ENCODE results near the gene RBMX. TPM values are rescaled to one million over a fixed set of nuclear protein-coding genes. Genes with fewer than 3 reads are reported as not detected.
"Not testable (repeated sequence)": the region's sequence is repeated elsewhere in the genome, so short reads cannot be mapped to it uniquely, and the experiment has no call there.

Gene RBMX
- total and polyA plus RNA-seq, 2 of the 13 experiments (the other 11 are each of a cell fraction or from before 2014, with no cell fraction given), result 114 to 254 TPM

- H2AFZ ChIP-seq (ENCODE audit: low read length); DNase-seq (ENCODE audit: low spot score); H4K20me1 ChIP-seq (ENCODE audit: insufficient read depth, low read length); H3K27ac ChIP-seq (ENCODE audit: extremely low read length, insufficient read depth, low read length); CTCF ChIA-PET (ENCODE audit: low intra/inter-chr PET ratio, low total read pairs); ATAC-seq; intact Hi-C loops (cut with micrococcal nuclease; ENCODE audit: unreplicated experiment); H3K4me3 ChIP-seq (replicated peaks in 1 of 3; ENCODE audit: insufficient read depth in 1 of 3, low read depth in 2 of 3, low read length in 3 of 3); H3K9ac ChIP-seq (ENCODE audit: insufficient read depth, low read depth, low read length); H3K4me2 ChIP-seq (ENCODE audit: low read depth, low read length); H3K9me3 ChIP-seq (ENCODE audit: low read length); BruUV-seq (replicated peaks); in situ Hi-C loops (cut with HindIII; ENCODE audit: extremely low pct_ligation_motif_present, low pct_unique_long_range_greater_than_20kb); H3K79me2 ChIP-seq (ENCODE audit: insufficient read depth, low read length); H3K27me3 ChIP-seq (ENCODE audit: control insufficient read depth in 1 of 2, insufficient read depth in 2 of 2, low read length in 2 of 2); POLR2A ChIA-PET: not testable (repeated sequence)
- 100% methylated on average over 2 of the region's 2 CpGs for WGBS (ENCODE audit: low lambda C conversion rate)
- Histone ChIP-seq H3K4me1 (ENCODE audit: insufficient read depth, low read length) (peaks cover 35% of the 10 kb centered on the region), H3K36me3 (replicated peaks in 1 of 2; ENCODE audit: control insufficient read depth in 1 of 2, insufficient read depth in 2 of 2, low read length in 2 of 2) (peaks cover 3 to 18% of the 10 kb centered on the region in 2 experiments)
- TF ChIP-seq RBFOX2 (IDR thresholded peaks at IDR 0.05; ENCODE audit: low read depth, low read length), result 0 out of 2 replicates have a peak, but pooled peaks have one; percentile 34
- FAIRE-seq, result peak; percentile 39
Observed at GRCh38 chrX:136873210-136873609, 7.3 kb downstream of the RBMX start.

- FAIRE-seq, result no peak
- CTCF ChIA-PET (ENCODE audit: low intra/inter-chr PET ratio, low total read pairs), result no interaction called here
Observed at GRCh38 chrX:136872091-136872700, 8.3 kb downstream of the RBMX start.

More at GRCh38 chrX:136872091-136872700, 8.3 kb downstream of the RBMX start:
- Histone ChIP-seq H3K9ac (ENCODE audit: insufficient read depth, low read depth, low read length) (no peak overlapping the region), H3K36me3 (replicated peaks in 1 of 2; ENCODE audit: control insufficient read depth in 1 of 2, insufficient read depth in 2 of 2, low read length in 2 of 2) (peaks cover 3 to 12% of the 10 kb centered on the region in 2 experiments), H3K9me3 (ENCODE audit: low read length) (no peaks in the 10 kb centered on the region), H3K4me3 (replicated peaks in 1 of 3; ENCODE audit: insufficient read depth in 1 of 3, low read depth in 2 of 3, low read length in 3 of 3) (no peak overlapping the region), H4K20me1 (ENCODE audit: insufficient read depth, low read length) (peaks cover 9% of the 10 kb centered on the region; the same call in 1 of the 2 replicates), H3K79me2 (ENCODE audit: insufficient read depth, low read length) (no peaks in the 10 kb centered on the region), H3K27ac (ENCODE audit: extremely low read length, insufficient read depth, low read length) (no peak overlapping the region), H2AFZ (ENCODE audit: low read length) (no peak overlapping the region), H3K4me1 (ENCODE audit: insufficient read depth, low read length) (peaks cover 34% of the 10 kb centered on the region), H3K4me2 (ENCODE audit: low read depth, low read length) (no peak overlapping the region), H3K27me3 (ENCODE audit: control insufficient read depth in 1 of 2, insufficient read depth in 2 of 2, low read length in 2 of 2) (no peaks in the 10 kb centered on the region)
- ATAC-seq (no peak), DNase-seq (ENCODE audit: low spot score) (no peak)
- intact Hi-C loops (cut with micrococcal nuclease; ENCODE audit: unreplicated experiment), result no loop called here
- TF ChIP-seq POLR2A (IDR thresholded peaks at IDR 0.05; ENCODE audit: insufficient read depth in 1 of 2, low read depth in 2 of 2, low read length in 2 of 2) (0 out of 4 replicates have a peak, but pooled peaks of 1 of the 2 experiments have one; percentile 3), TBP (CRISPR knock-in tag; IDR thresholded peaks at IDR 0.05) (no peak), RARG (CRISPR knock-in tag; IDR thresholded peaks at IDR 0.05; ENCODE audit: low read depth) (no peak), HMGXB3 (CRISPR knock-in tag; IDR thresholded peaks at IDR 0.05; ENCODE audit: borderline replicate concordance) (no peak)
- BruUV-seq (replicated peaks), result no TSS peak
- POLR2A ChIA-PET, result interaction anchor here (3.1 kb wide), 1 partner anchor 8 kb away, joined by 21 read pairs; the partner anchor contains the start of gene RBMX
- in situ Hi-C loops (cut with HindIII; ENCODE audit: extremely low pct_ligation_motif_present, low pct_unique_long_range_greater_than_20kb), result no loop called here
- 95% methylated on average over 5 of the region's 5 CpGs for WGBS (ENCODE audit: low lambda C conversion rate)

Data from HepG2 (cell line).